BJ (cell line): ENCODE measurements around the gene FUCA2. TPM values are rescaled to one million over a fixed set of nuclear protein-coding genes. Genes with fewer than 3 reads are reported as not detected.

Experiments used
- CTCF ChIA-PET: fragments of 350-600 bp; formaldehyde crosslinking; extraction: SDS; loops from one replicate; lab custom pipeline; 2021; ENCODE audit warnings: antibody characterized with exemption, inconsistent platforms; lab: Yijun Ruan, JAX
- POLR2A ChIA-PET: fragments of 300-600 bp; sonication (Branson Sonifier 250); formaldehyde crosslinking; extraction: SDS; loops from one replicate; lab custom pipeline; 2021; ENCODE audit warnings: antibody characterized with exemption; lab: Charles Lee
- DNase-seq: peaks from one replicate; pipeline ENCODE4 v3.0.0-alpha.2; 2011; ENCODE audit warnings: low read depth
- H3K27me3 ChIP-seq: 2 replicates; pipeline ENCODE4 v1.6.0; 2011; ENCODE audit warnings: low read length; ENCODE audit not compliant: control insufficient read depth, insufficient read depth
- H3K36me3 ChIP-seq: 2 replicates; pipeline ENCODE4 v1.5.1; 2011; ENCODE audit warnings: low read length; ENCODE audit not compliant: control insufficient read depth, insufficient read depth
- H3K4me3 ChIP-seq: 2 replicates; pipeline ENCODE4 v1.5.1; 2011; ENCODE audit warnings: low read depth, mild to moderate bottlenecking, control low read depth, low read length
- polyA plus RNA-seq: library from polyadenylated mRNA; depleted of rRNA; stranded (reverse); fragments of >200 nt; gene quantifications from 2 replicates; pipeline ENCODE4 v1.2.3, GENCODE V29; 2011
- TF ChIP-seq, protein P1 (sequence below): IDR thresholded peaks from 2 replicates; pipeline ENCODE4 v1.5.1; 2011; ENCODE audit warnings: low read depth, mild to moderate bottlenecking, control low read depth, inconsistent platforms, low read length, moderate library complexity; ENCODE audit not compliant: insufficient read depth

FUCA2 gene
- polyA plus RNA-seq, 1 experiment = 37.1 TPM

DNA sequence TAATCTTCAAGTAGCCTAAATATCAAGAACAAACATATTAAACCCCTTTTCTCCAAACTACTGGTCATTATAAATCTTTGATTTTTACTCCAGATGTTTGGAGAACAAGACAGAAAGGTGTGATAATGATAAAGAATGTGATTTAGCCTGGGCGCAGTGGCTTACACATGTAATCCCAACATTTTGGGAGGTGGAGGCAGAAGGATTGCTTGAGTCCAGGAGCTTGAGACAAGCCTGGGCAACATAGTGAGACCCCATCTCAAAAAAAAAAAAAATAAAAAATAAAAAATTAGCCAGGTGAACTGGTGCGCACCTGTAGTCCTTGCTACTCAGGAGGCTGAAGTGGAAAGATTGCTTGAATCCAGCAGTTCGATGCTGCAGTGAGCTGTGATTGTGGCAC is 35.1 kb upstream of the FUCA2 start:
- TF ChIP-seq, protein P1, sequence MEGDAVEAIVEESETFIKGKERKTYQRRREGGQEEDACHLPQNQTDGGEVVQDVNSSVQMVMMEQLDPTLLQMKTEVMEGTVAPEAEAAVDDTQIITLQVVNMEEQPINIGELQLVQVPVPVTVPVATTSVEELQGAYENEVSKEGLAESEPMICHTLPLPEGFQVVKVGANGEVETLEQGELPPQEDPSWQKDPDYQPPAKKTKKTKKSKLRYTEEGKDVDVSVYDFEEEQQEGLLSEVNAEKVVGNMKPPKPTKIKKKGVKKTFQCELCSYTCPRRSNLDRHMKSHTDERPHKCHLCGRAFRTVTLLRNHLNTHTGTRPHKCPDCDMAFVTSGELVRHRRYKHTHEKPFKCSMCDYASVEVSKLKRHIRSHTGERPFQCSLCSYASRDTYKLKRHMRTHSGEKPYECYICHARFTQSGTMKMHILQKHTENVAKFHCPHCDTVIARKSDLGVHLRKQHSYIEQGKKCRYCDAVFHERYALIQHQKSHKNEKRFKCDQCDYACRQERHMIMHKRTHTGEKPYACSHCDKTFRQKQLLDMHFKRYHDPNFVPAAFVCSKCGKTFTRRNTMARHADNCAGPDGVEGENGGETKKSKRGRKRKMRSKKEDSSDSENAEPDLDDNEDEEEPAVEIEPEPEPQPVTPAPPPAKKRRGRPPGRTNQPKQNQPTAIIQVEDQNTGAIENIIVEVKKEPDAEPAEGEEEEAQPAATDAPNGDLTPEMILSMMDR = no peak
- no peak for DNase-seq
- H3K27me3 ChIP-seq = no peaks in the 10 kb centered on the region; the same call in 1 of the 2 replicates
- CTCF ChIA-PET = no interaction called here
- POLR2A ChIA-PET = interaction anchor here (0.7 kb wide), 1 partner anchor 730 kb away, joined by 4 read pairs; no protein-coding TSS in a partner anchor
- H3K4me3 ChIP-seq = no peak overlapping the region
- no peaks in the 10 kb centered on the region for H3K36me3 ChIP-seq

DNA sequence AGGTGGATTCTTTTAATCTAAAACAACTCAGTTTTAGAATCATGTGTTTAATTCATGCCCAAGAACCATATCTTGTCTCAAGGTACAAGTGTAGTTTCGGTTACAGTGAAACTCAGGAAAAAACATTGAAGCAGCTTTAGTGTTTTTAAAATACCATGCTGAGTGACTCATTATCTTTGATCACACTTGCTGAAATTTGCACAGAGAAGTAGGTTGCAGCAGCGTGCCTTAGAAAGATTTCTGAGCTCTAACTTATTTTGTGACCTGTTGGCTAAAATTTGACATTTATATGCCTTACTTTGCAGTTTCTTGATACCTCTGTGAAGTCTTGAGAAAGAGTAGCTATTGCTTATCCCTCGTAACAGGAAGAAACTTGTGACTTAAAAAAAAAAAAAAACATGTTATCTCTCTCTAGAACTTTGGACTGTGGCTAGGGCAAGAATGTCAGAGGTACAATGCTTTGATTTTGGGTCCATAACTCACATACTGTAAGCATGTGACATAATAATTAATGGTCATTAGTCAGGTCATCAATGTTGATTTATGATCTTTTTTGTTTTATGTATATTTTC is 34.5 kb upstream of the FUCA2 start:
- ChIA-PET CTCF (no interaction called here), POLR2A (interaction anchor here (0.6 kb wide), 1 partner anchor 355 kb away, joined by 5 read pairs; no protein-coding TSS in a partner anchor)
- H3K4me3 ChIP-seq = no peak overlapping the region
- peak; percentile 36 for DNase-seq
- TF ChIP-seq, protein P1 = no peak
- no peaks in the 10 kb centered on the region for H3K36me3 ChIP-seq
- no peaks in the 10 kb centered on the region; the same call in 1 of the 2 replicates for H3K27me3 ChIP-seq

DNA sequence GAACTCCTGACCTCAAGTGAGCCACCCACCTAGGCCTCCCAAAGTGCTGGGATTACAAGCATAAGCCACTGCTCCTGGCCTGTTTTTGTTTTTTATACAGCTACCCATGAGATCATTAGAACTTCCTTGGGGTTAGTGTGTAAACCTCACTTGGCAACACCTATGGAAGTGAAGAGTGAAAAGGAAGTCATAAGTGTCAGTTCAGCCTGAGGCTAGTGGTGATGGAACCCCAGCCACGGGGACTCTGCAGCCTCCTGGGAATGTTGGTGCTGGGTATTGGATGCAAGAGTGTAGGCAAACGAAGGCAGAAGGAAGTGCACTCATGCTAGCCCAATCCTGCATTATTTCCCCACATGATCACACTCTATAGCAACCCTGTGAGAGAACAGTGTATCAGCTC is 33.6 kb upstream of the FUCA2 start:
- TF ChIP-seq, protein P1 = no peak
- CTCF ChIA-PET = no interaction called here

DNA sequence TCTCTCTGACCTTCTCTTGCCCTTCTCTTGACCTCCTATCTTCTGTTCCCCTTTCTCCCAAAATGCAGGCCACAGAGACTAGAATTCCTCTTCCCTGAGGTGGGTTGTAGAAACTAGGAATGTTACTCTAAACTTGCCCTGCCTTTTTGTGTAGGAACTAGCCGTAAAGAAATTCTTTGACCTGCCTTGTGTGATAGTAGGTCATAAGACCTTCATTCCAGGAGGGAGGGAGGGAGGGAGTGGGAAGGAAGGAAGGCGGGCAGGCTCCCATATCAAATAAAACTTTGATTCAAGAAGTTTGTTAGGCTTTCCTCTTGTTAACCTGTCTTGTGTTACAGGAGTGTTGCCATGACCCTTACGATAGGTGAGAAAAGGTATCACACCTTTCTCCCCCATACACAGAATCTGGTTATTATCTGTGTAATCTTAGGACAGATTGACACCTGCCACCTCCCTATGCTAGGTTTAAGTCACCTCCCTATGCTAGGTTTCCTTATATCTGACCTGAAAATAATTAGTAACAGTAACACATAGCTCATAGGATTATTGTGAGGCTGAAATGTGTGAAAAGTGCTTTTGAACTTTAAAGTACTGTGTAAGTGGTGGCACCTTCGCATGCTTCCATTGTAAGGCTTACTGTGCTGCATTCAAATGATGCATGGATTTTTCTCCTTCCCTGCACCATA is 32.6 kb upstream of the FUCA2 start:
- CTCF ChIA-PET = interaction anchor here (2.5 kb wide), 1 partner anchor 10 kb away, joined by 5 read pairs; no protein-coding TSS in a partner anchor
- H3K4me3 ChIP-seq = no peak overlapping the region

More for the DNA sequence above, 33.6 kb upstream of the FUCA2 start:
- Histone ChIP-seq H3K4me3 (no peak overlapping the region), H3K36me3 (no peaks in the 10 kb centered on the region), H3K27me3 (no peaks in the 10 kb centered on the region; the same call in 1 of the 2 replicates)
- DNase-seq = no peak
- POLR2A ChIA-PET = no interaction called here

DNA sequence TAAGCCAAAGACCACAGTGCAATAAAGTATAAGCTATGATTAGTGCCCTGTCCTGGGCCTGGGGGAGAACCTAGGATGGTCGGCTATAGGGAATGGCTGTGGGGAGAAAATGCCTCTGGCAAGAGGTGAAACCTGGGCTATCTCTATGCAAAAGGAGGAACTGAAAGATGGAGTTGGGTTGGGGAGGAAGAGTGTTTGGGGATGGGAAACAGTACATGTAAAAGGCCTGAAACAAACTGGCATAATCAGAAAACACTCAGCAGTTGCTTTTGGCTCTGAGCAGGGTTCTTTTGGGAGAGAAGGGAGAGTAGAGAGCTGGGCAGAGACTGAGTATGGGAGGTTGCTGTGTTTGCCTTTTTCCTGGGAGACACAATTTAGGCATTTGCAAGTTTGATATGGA is 31.9 kb upstream of the FUCA2 start:
- H3K27me3 ChIP-seq = no peaks in the 10 kb centered on the region; the same call in 1 of the 2 replicates
- CTCF ChIA-PET = interaction anchor here (1.0 to 2.5 kb wide), 3 partner anchors 10 to 30 kb away, joined by 4 to 5 read pairs (median 4); no protein-coding TSS in a partner anchor
- DNase-seq = no peak
- POLR2A ChIA-PET = no interaction called here
- H3K36me3 ChIP-seq = no peaks in the 10 kb centered on the region
- no peak overlapping the region for H3K4me3 ChIP-seq
- TF ChIP-seq, protein P1 = no peak

More for the DNA sequence above, 32.6 kb upstream of the FUCA2 start:
- Histone ChIP-seq H3K27me3 (no peaks in the 10 kb centered on the region; the same call in 1 of the 2 replicates), H3K36me3 (no peaks in the 10 kb centered on the region)
- POLR2A ChIA-PET = no interaction called here
- TF ChIP-seq, protein P1 = no peak
- DNase-seq = no peak
